GM10847 (cell line): Measurements from ENCODE around the gene OPTN.

Experiments
- POLR2A ChIP-seq: IDR thresholded peaks from 2 replicates; pipeline ENCODE4 v1.6.1; 2011; ENCODE audit not compliant: insufficient read length; ENCODE audit errors: extremely low read depth

OPTN gene

DNA sequence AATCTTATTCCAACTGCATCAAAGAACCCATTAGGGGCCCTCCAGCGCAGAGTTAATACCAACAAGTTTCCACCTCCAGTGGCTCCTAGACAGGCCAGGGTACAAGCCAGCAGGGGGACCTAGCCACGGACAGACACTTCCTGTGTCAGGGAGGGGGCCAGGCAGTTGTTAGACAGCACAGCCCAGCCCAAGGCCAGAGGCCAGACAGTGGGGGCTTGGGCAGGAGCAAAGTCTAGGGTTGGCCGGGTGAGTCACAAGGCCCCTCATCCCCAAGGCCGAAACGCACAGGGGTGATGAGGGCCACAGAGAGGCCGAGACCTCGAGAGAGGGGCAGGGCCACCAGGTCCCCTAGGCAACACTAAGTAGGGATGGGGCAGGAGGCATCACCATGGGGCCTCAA lies 19.3 kb upstream of the OPTN start:
- no peak for TF ChIP-seq POLR2A

DNA sequence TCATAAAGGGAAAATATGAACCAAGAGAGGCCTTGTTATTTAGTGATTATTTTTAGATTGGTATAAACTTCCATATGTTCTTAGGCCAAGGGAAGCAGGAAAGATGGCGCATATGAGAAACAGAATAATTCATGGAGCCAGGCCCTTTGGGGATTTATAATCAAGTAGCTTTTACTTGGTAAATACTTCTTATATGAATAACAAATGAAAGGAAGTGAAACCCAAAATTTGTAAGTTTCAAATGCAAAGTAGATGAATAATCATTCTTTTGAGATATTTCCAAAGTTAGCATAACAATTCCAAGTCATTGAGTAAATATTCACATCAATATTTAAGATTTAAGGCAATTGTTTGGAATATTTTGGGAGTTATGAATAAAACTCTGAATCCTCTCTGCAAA lies 13.9 kb upstream of the OPTN start:
- no peak for TF ChIP-seq POLR2A

DNA sequence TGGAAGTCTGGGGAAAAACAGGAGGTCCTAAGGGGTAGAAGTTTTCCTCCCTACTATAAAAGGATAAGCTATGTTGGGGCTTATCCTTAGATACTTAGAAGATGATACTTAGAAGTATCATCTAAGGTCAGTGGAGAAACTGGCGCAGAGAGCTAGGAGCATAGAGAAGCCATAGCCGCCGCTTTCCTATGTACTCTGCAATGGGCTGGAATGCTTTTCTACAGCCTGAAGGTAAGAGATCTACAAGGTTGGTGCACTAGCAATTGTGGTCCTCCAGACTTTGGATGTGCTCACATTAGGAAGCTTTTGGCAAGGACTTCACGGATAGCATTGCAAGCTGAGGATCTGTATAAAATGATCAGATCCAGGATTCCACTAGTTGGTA lies 12.4 kb upstream of the OPTN start:
- no peak for TF ChIP-seq POLR2A

GRCh38 chr10:13087986-13088618 lies 11.9 kb upstream of the OPTN start:
- TF ChIP-seq POLR2A, result no peak

GRCh38 chr10:13089345-13089744 lies 10.6 kb upstream of the OPTN start:
- no peak for TF ChIP-seq POLR2A

GRCh38 chr10:13090289-13090688 lies 9.7 kb upstream of the OPTN start:
- TF ChIP-seq POLR2A, result no peak

DNA sequence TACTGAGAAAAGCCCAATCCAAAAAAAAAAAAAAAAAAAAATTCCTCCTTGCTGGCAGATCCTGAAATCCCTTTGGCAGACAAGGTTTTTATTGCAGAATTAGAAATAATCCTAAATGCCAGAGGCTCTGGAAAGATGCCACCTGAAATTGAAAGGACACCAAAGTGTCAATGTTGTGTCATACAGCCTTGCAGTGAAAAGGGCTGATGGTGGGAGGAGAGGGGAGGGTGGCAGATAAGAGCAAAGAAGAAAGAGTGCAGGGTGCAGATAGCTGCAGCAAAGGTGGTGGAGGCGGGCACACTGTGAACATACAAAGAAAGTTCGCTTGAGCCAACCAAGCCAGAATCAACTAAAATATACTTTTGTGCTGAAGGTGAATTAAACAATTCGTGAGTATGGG lies 8.2 kb upstream of the OPTN start:
- TF ChIP-seq POLR2A, result no peak

DNA sequence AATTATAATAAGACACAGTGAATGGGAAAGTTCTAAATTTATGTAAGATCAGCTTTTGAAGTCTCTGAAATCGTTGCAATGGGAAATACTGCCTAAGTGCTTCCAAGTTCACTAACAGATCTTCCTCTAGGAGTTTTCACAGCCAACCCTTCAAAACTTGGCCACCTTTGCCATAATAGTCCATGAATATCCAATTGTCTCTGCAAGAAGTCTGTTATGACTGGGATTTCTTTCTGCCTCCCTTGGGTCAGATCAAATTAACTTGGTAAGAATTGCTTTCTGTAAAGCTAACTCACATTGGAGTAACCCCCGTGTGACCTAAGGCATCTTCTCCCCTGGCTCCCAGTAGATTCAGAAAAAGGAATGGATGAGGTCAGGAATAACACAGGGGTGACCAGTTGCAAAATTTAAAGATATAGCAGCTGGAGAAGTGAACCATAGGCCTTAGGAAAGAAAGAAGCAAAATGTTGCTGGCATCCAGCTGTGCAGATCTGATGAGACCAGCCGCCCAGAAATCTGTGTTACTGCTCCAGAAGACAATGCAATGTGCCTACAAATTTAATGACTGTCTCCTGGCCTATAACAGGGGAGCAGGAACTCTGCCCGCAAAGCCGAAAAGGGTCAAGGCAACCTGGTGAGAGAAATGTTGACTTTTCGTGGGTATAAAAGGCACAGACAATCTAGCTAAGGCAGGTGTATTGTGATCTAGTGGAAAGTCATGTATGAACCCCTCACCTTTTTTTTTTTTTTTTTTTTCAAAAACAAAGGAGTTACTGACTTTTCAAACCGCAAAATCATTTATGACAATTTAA lies 7.5 kb upstream of the OPTN start:
- TF ChIP-seq POLR2A, result no peak

- TF ChIP-seq POLR2A, result no peak
Observed at GRCh38 chr10:13095094-13095493, 4.9 kb upstream of the OPTN start.

DNA sequence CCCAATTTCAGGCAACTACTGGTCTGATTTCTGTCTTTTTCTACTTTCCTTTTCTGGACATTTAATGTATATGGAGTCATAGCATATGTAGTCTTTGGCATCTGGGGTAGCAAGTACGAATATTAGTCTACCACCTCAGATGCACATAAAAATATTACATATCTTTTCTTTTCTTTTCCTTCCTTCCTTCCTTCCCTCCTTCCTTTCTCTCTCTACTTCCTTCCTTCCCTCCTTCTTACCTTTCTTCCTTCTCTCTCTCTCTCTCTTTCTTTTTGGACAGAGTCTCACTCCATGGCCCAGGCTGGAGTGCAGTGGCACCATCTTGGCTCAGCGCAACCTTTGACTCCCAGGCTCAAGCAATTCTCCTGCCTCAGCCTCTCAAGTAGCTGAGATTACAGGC lies 4.0 kb upstream of the OPTN start:
- no peak for TF ChIP-seq POLR2A

DNA sequence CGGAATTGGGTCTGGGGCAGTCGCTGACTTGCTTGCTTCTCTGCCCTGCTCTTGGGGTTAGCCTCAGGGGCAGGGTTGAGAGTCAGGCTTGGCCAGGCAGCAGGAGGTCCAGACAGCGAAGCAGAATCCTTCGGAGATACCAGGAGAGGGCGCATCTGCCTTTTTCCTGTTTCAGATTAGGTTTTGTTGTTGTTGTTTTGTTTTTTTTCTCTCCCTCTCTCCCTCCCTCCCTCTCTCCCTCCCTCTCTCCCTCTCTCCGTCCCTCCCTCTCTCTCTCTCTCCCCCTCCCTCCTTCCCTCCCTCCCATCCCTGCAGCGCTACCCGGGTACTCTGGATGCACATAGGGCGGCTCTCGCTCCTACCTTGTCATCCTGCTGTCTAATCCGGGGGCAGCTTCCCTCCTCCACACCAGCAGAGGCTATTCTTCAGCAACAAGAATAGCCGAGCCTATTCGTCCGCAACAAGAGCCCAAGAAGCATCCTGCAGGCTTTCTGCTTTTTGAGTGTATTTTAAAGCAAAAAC lies 758 bp upstream of the OPTN start:
- no peak for TF ChIP-seq POLR2A

GRCh38 chr10:13100349-13101294 lies 659 bp downstream of the OPTN start:
- no peak for TF ChIP-seq POLR2A

- TF ChIP-seq POLR2A, result no peak
Observed at GRCh38 chr10:13102002-13102794, 2.2 kb downstream of the OPTN start.

GRCh38 chr10:13103554-13103953 lies 3.6 kb downstream of the OPTN start:
- no peak for TF ChIP-seq POLR2A

DNA sequence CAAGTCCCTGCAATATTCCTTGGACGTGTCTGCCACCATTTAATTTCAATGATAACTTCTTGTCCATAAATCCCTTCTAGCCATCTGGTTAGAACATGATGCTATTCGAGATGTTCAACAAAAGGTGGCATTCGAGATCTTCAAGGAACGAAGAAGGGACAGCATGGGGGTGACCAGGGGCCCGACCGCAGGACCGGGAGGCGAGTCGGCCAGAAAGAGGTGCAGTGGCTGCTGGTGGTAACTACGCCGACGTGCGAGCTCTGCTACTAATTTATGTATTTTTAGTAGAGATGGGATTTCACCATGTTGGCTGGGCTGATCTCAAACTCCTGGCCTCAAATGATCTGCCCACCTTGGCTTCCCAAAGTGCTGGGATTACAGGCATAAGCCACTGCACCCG lies 4.7 kb downstream of the OPTN start:
- no peak for TF ChIP-seq POLR2A
